HepG2 (cell line): ENCODE measurements around the gene SLC1A4. TPM values are rescaled to one million over a fixed set of nuclear protein-coding genes. Genes with fewer than 3 reads are reported as not detected.

Experiments
- ARID5B ChIP-seq: IDR thresholded peaks from 2 replicates; pipeline ENCODE4 v1.4.0; 2020; ENCODE audit warnings: mild to moderate bottlenecking, missing genetic modification reagents
- EP300 ChIP-seq, 3 experiments: sonication (generic) in 1 of 3; formaldehyde crosslinking in 1 of 3; IDR thresholded peaks; 2 replicates each; pipeline versions ENCODE4 v1.5.1 to v1.6.1; 2011 to 2020; ENCODE audit warnings: low read depth in 2 of 3, low read length in 2 of 3, borderline replicate concordance in 1 of 3, improper control_type of control experiment in 1 of 3, mild to moderate bottlenecking in 1 of 3, missing genetic modification reagents in 1 of 3, moderate library complexity in 1 of 3
- ETV5 ChIP-seq: IDR thresholded peaks from 2 replicates; pipeline ENCODE4 v1.6.1; 2018; ENCODE audit warnings: missing biosample characterization, missing genetic modification reagents, inconsistent platforms, borderline replicate concordance
- FOXJ3 ChIP-seq: sonication (generic); formaldehyde crosslinking; IDR thresholded peaks from 2 replicates; pipeline ENCODE4 v1.4.0; 2020; ENCODE audit warnings: missing genetic modification reagents, mild to moderate bottlenecking, borderline replicate concordance
- GATAD2A ChIP-seq: IDR thresholded peaks from 2 replicates; pipeline ENCODE4 v1.6.1; 2016
- PHB2 ChIP-seq: fragments of 450-650 bp; IDR thresholded peaks from 2 replicates; pipeline ENCODE4 v1.6.1; 2018; ENCODE audit not compliant: partially characterized antibody
- POLR2G ChIP-seq: fragments of 200-400 bp; formaldehyde crosslinking; IDR thresholded peaks from 2 replicates; pipeline ENCODE4 v1.6.1; 2018; ENCODE audit warnings: mild to moderate bottlenecking, low read depth, low read length, moderate library complexity
- RBM39 ChIP-seq: fragments of 200-400 bp; formaldehyde crosslinking; IDR thresholded peaks from one replicate; pipeline ENCODE4 v1.6.1; 2018; ENCODE audit warnings: antibody characterized with exemption, mild to moderate bottlenecking, low read depth, low read length; ENCODE audit not compliant: poor library complexity, severe bottlenecking
- TAF15 ChIP-seq: fragments of 200-400 bp; formaldehyde crosslinking; IDR thresholded peaks from one replicate; pipeline ENCODE4 v1.6.1; 2018; ENCODE audit warnings: mild to moderate bottlenecking, low read depth, low read length; ENCODE audit not compliant: poor library complexity, severe bottlenecking
- TCF7 ChIP-seq: sonication (generic); IDR thresholded peaks from 2 replicates; pipeline ENCODE4 v1.6.1; 2016; ENCODE audit warnings: antibody characterized with exemption, low read depth
- TEAD3 ChIP-seq: optimal IDR thresholded peaks from 2 replicates; pipeline ENCODE3; 2016; ENCODE audit warnings: borderline replicate concordance
- TFDP1 ChIP-seq: IDR thresholded peaks from 2 replicates; pipeline ENCODE4 v1.6.1; 2016; ENCODE audit warnings: missing compliant biosample characterization, missing genetic modification reagents, borderline replicate concordance
- ZNF607 ChIP-seq: sonication (generic); formaldehyde crosslinking; IDR thresholded peaks from 2 replicates; pipeline ENCODE4 v1.5.1; 2020; ENCODE audit warnings: missing genetic modification reagents, mild to moderate bottlenecking, borderline replicate concordance
- ZNF687 ChIP-seq: sonication (generic); formaldehyde crosslinking; IDR thresholded peaks from 2 replicates; pipeline ENCODE4 v1.5.1; 2020; ENCODE audit warnings: mild to moderate bottlenecking, missing genetic modification reagents, moderate library complexity
- polyA plus RNA-seq, 8 experiments: library from polyadenylated mRNA; depleted of rRNA in 3 of 8; stranded (reverse) in 7 of 8; unstranded in 1 of 8; fragments of >200 nt; fragmentation: Illumina TruSeq in 4 of 8; extraction: Trizol in 4 of 8; gene quantifications; 2 replicates each; pipeline versions ENCODE4 v1.2.1 to v1.2.3, GENCODE V29; 2011 to 2016; ENCODE audit warnings: low read depth in 4 of 8, missing spikeins in 1 of 8, mixed read lengths in 1 of 8; ENCODE audit not compliant: insufficient read depth in 1 of 8
- total RNA-seq, 5 experiments: library from RNA; depleted of rRNA; stranded (reverse); fragments of >200 nt; fragmentation: Illumina TruSeq; extraction: Trizol; gene quantifications; 2 replicates each; pipeline ENCODE4 v1.2.3, GENCODE V29; 2016; ENCODE audit warnings: low read depth in 1 of 5
- TF ChIP-seq, protein P1 (sequence below): IDR thresholded peaks from 2 replicates; pipeline ENCODE4 v1.6.1; 2016; ENCODE audit warnings: low read depth

Gene SLC1A4
- total and polyA plus RNA-seq, 2 of the 13 experiments (the other 11 are each of a cell fraction or from before 2014, with no cell fraction given): 21.0 to 39.6 TPM

DNA sequence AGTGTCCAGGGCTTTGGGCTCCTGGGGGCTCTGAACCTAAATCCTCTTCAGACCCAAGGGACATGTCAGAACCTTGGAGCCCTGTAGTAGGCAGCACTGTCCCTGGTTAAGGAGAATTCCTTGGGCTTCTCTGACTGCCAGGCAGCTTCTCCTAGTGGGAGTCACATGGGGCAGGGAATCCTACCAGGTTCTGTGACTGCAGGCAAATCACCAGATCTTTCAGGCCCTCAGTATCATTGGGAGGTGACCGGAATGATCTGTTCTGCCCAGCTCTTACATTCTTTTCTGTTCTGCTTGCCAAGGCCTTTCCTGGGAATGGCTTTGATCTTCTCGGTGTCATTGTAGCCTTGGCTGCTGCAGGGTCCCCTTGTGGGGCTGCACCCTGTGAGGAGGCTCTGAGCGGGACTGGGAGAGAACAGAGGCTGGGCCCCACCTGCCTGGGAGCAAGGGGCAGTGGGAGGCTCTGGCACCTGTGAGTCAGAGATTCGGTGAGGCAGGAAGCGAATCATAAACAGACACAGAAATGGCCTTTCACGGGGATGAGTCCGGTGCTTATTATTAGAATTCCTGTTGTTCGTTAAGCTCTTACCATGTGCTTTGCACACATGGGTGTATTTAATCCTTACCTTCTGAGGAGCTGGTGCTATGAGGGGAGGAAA, 81.1 kb downstream of the SLC1A4 start (continued):
- peak; percentile 41; the same call in 1 of the 2 replicates for TF ChIP-seq ARID5B (CRISPR knock-in tag)
- TF ChIP-seq TFDP1 (CRISPR knock-in tag): 0 out of 2 replicates have a peak, but pooled peaks have one; percentile 7
- TF ChIP-seq ETV5 (CRISPR knock-in tag): peak; percentile 27; the same call in 1 of the 2 replicates
- peak; percentile 75 for TF ChIP-seq ZNF687 (CRISPR knock-in tag)
- TF ChIP-seq GATAD2A (CRISPR knock-in tag): peak; percentile 28; the same call in 1 of the 2 replicates
- no peak for TF ChIP-seq RBM39
- TF ChIP-seq, protein P1, sequence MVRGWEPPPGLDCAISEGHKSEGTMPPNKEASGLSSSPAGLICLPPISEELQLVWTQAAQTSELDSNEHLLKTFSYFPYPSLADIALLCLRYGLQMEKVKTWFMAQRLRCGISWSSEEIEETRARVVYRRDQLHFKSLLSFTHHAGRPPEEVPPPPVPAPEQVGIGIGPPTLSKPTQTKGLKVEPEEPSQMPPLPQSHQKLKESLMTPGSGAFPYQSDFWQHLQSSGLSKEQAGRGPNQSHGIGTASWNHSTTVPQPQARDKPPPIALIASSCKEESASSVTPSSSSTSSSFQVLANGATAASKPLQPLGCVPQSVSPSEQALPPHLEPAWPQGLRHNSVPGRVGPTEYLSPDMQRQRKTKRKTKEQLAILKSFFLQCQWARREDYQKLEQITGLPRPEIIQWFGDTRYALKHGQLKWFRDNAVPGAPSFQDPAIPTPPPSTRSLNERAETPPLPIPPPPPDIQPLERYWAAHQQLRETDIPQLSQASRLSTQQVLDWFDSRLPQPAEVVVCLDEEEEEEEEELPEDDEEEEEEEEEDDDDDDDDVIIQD (CRISPR knock-in tag): peak; percentile 45; the same call in 1 of the 2 replicates
- no peak for TF ChIP-seq TAF15
- TF ChIP-seq POLR2G: peak; percentile 38; the same call in 1 of the 2 replicates
- peak; percentile 52 for TF ChIP-seq TEAD3 (CRISPR knock-in tag)
- TF ChIP-seq TCF7: peak; percentile 73
- 0 out of 4 replicates have a peak, but pooled peaks of 1 of the 2 experiments have one; percentile 10 for TF ChIP-seq EP300 (IDR thresholded peaks at IDR 0.05; ENCODE audit: low read depth in 2 of 2, low read length in 2 of 2)
- TF ChIP-seq EP300 (CRISPR knock-in tag; IDR thresholded peaks at IDR 0.05; ENCODE audit: borderline replicate concordance): no peak
- no peak for TF ChIP-seq FOXJ3 (CRISPR knock-in tag)
- TF ChIP-seq ZNF607: no peak
- TF ChIP-seq PHB2: no peak
